ENCODE results near the gene DCLK3.

DCLK3 gene

DNA sequence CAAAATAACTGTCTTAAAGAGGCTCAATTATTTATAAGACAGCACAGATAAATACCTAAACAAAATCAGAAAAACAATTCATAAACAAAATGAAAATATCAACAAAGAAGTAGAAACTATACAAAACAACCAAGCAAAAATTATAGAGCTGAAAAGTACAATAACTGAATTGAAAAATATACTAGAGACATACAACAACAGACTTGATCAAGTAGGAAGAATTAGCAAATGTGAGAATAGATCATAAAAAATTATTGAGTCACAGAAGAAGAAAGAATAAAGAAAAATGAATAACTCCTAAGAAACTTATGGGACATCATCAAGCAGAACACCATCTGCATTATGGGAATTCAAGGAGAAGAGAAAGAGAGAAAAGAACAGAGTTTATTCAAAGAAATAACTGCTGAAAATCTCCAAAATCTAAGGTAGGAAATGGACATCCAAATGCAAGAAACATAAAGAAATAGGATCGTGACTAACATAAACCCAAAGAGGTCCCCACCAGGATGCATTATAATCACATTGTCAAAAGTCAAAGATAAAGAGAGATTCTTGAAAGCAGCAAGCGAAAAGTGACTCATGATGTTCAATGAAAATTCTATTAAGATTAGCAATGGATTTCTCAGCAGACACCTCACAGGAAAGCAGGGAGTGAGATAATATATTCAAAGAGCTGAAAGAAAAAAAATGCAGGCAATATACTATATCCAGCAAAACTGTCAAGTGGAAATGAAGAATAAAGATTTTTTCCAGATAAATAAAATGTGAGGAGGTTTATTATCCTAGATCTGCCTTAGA lies 85.9 kb downstream of the DCLK3 start:
- ChIA-PET POLR2A (no interaction called here), CTCF (no interaction called here)
- DNase-seq (ENCODE audit: extremely low spot score), result no peak
- no peak for TF ChIP-seq HDGF (IDR thresholded peaks at IDR 0.05; ENCODE audit: borderline replicate concordance)
- TF ChIP-seq FOXM1 (IDR thresholded peaks at IDR 0.05; ENCODE audit: borderline replicate concordance), result no peak
- no peak for TF ChIP-seq FOXA1 (IDR thresholded peaks at IDR 0.05)
- TF ChIP-seq TARDBP (IDR thresholded peaks at IDR 0.05), result no peak
- TF ChIP-seq, protein P1, sequence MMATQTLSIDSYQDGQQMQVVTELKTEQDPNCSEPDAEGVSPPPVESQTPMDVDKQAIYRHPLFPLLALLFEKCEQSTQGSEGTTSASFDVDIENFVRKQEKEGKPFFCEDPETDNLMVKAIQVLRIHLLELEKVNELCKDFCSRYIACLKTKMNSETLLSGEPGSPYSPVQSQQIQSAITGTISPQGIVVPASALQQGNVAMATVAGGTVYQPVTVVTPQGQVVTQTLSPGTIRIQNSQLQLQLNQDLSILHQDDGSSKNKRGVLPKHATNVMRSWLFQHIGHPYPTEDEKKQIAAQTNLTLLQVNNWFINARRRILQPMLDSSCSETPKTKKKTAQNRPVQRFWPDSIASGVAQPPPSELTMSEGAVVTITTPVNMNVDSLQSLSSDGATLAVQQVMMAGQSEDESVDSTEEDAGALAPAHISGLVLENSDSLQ (IDR thresholded peaks at IDR 0.05), result no peak
- no peak for TF ChIP-seq ELF4 (IDR thresholded peaks at IDR 0.05)
- TF ChIP-seq L3MBTL2 (conservative IDR thresholded peaks at IDR 0.05), result no peak
- TF ChIP-seq SP1 (IDR thresholded peaks at IDR 0.05), result no peak
- no peak for TF ChIP-seq FOXK2 (IDR thresholded peaks at IDR 0.05)
- no peak for TF ChIP-seq ZNF384 (IDR thresholded peaks at IDR 0.05)
- TF ChIP-seq NFRKB (IDR thresholded peaks at IDR 0.05), result no peak
- no peak for TF ChIP-seq ARNT (IDR thresholded peaks at IDR 0.05)
- no peak for TF ChIP-seq CTBP1 (IDR thresholded peaks at IDR 0.05; ENCODE audit: borderline replicate concordance)
- no peak for TF ChIP-seq BHLHE40 (IDR thresholded peaks at IDR 0.05; ENCODE audit: borderline replicate concordance)
- TF ChIP-seq LEF1 (IDR thresholded peaks at IDR 0.05; ENCODE audit: borderline replicate concordance), result no peak

DNA sequence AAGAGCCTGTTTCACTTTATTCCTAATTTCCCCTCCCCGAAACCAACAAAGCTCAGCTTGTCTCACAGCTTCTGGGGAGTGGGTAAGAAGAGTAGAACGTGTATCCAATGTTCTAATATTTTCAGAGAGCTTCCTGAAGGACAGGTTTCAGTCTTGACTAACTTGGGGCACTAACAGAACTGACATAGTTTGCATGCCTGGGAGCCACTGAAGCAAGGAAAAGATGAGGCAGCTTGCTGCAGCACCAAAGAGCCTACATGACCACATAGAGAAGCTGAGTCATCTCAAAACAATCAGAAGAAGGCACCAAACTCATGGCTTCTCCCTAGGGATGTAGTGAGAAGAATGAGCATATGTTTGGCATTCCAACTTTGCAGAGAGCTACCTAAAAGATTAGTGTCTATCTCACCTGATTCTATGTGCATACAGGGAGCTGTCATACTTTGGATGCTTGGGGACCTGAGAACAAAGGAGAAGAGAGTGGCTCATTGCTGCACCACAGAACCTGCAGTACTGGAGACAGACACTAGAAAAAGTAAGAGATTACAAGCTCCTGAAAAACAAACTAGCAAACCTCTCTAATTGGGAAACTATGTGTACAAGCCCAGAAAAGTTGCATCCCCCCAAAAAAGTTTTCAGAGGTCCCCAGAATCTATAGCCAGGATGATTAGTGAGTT lies 86.9 kb downstream of the DCLK3 start:
- DNase-seq (ENCODE audit: extremely low spot score), result no peak
- TF ChIP-seq NFRKB (IDR thresholded peaks at IDR 0.05), result no peak
- no peak for TF ChIP-seq TARDBP (IDR thresholded peaks at IDR 0.05)
- no peak for TF ChIP-seq ARNT (IDR thresholded peaks at IDR 0.05)
- no peak for TF ChIP-seq FOXA1 (IDR thresholded peaks at IDR 0.05)
- ChIA-PET POLR2A (no interaction called here), CTCF (interaction anchor here (0.9 kb wide), 1 partner anchor 18 kb away, joined by 3 read pairs; no protein-coding TSS in a partner anchor)

DNA sequence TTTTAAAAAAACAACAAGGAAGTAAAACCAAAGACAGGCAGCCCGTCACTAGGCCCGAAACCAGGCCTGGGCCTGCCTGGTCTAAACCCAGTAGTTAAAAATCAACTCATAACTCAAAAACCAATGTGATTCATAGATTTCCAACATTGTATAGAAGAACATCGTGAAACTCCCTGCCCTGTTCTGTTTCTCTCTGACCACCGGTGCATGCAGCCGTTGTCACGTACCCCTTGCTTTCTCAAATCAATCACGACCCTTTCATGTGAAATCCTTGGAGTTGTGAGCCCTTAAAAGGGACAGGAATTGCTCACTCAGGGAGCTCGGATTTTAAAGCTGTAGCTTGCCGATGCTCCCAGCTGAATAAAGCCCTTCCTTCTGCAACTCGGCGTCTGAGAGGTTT lies 89.5 kb downstream of the DCLK3 start:
- TF ChIP-seq LEF1 (IDR thresholded peaks at IDR 0.05; ENCODE audit: borderline replicate concordance) (no peak), HDGF (IDR thresholded peaks at IDR 0.05; ENCODE audit: borderline replicate concordance) (no peak), SUZ12 (IDR thresholded peaks at IDR 0.05) (no peak), NFRKB (IDR thresholded peaks at IDR 0.05) (no peak), TARDBP (IDR thresholded peaks at IDR 0.05) (no peak), L3MBTL2 (conservative IDR thresholded peaks at IDR 0.05) (no peak), CTBP1 (IDR thresholded peaks at IDR 0.05; ENCODE audit: borderline replicate concordance) (no peak), ELF4 (IDR thresholded peaks at IDR 0.05) (no peak), FOXA1 (IDR thresholded peaks at IDR 0.05) (no peak), ARNT (IDR thresholded peaks at IDR 0.05) (no peak), FOXK2 (IDR thresholded peaks at IDR 0.05) (no peak), BHLHE40 (IDR thresholded peaks at IDR 0.05; ENCODE audit: borderline replicate concordance) (no peak), SP1 (IDR thresholded peaks at IDR 0.05) (no peak), ZNF384 (IDR thresholded peaks at IDR 0.05) (no peak), FOXM1 (IDR thresholded peaks at IDR 0.05; ENCODE audit: borderline replicate concordance) (no peak)
- TF ChIP-seq, protein P1 (IDR thresholded peaks at IDR 0.05), result no peak
- DNase-seq (ENCODE audit: extremely low spot score), result no peak
- ChIA-PET POLR2A (no interaction called here), CTCF (no interaction called here)

DNA sequence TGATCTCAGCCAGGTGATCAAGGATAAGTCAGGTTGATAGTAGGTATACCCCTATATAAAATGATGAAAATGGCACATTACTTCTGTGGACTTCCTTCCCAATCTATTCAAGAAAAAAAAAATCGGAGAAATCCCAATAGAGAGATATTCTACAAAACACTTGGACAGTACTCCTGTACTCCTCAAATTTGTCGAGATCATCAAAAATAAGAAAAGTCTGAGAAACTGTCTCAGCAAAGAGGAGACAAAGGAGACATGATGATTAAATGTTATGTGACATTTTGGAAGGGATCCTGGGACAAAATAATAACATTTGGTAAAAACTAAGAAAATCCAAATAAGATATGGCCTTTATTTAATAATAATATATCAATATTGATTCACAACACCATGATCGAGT lies 94.6 kb downstream of the DCLK3 start:
- TF ChIP-seq CTBP1 (IDR thresholded peaks at IDR 0.05; ENCODE audit: borderline replicate concordance), result no peak
- TF ChIP-seq LEF1 (IDR thresholded peaks at IDR 0.05; ENCODE audit: borderline replicate concordance), result no peak
- no peak for TF ChIP-seq TARDBP (IDR thresholded peaks at IDR 0.05)
- no peak for TF ChIP-seq SUZ12 (IDR thresholded peaks at IDR 0.05)
- no peak for TF ChIP-seq ELF4 (IDR thresholded peaks at IDR 0.05)
- no peak for TF ChIP-seq HDGF (IDR thresholded peaks at IDR 0.05; ENCODE audit: borderline replicate concordance)
- TF ChIP-seq, protein P1 (IDR thresholded peaks at IDR 0.05), result no peak
- no peak for TF ChIP-seq ARNT (IDR thresholded peaks at IDR 0.05)
- no peak for TF ChIP-seq FOXK2 (IDR thresholded peaks at IDR 0.05)
- TF ChIP-seq FOXA1 (IDR thresholded peaks at IDR 0.05), result no peak
- no peak for TF ChIP-seq BHLHE40 (IDR thresholded peaks at IDR 0.05; ENCODE audit: borderline replicate concordance)
- TF ChIP-seq L3MBTL2 (conservative IDR thresholded peaks at IDR 0.05), result no peak
- POLR2A ChIA-PET, result no interaction called here
- CTCF ChIA-PET, result no interaction called here
- DNase-seq (ENCODE audit: extremely low spot score), result no peak

DNA sequence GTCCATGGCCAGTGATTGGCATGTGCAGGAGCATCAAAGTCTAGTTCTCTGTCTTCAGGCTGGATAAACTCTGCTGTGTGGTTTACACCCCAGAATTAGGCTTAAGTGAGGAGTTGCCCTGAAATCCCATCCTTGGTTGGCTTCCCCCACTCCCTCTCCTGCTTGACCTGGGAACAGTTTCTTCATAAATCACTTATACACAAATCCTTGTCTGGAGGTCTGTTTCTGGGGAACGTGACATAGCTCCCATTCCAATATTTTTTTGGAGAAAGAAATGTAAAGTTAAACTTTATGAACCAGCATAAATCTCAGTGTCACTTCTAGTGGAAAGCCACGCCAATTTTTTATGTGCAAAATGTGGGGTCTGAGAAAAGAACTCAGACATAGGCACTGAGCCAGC lies 98.2 kb downstream of the DCLK3 start:
- ChIA-PET POLR2A (interaction anchor here (0.8 kb wide), 1 partner anchor 956 kb away, joined by 3 read pairs; no protein-coding TSS in a partner anchor), CTCF (interaction anchor here (0.6 kb wide), 1 partner anchor 33 kb away, joined by 3 read pairs; no protein-coding TSS in a partner anchor)
- TF ChIP-seq, protein P1 (IDR thresholded peaks at IDR 0.05), result no peak
- TF ChIP-seq ARNT (IDR thresholded peaks at IDR 0.05) (no peak), HDGF (IDR thresholded peaks at IDR 0.05; ENCODE audit: borderline replicate concordance) (no peak), FOXM1 (IDR thresholded peaks at IDR 0.05; ENCODE audit: borderline replicate concordance) (no peak), ZNF384 (IDR thresholded peaks at IDR 0.05) (no peak), TARDBP (IDR thresholded peaks at IDR 0.05) (no peak)
- no peak for DNase-seq (ENCODE audit: extremely low spot score)

Measured in HEK293T (cell line).